CD4-positive, alpha-beta memory T cell (primary cell): Measurements from ENCODE around the gene AK9. TPM values are rescaled to one million over a fixed set of nuclear protein-coding genes. Genes with fewer than 3 reads are reported as not detected.

Experiments
- CTCF ChIA-PET: fragments of 350-600 bp; sonication (Branson Sonifier 250); formaldehyde crosslinking; loops from one replicate; lab custom pipeline; 2021; ENCODE audit warnings: inconsistent platforms; ENCODE audit not compliant: partially characterized antibody; lab: Charles Lee
- POLR2A ChIA-PET: fragments of 350-600 bp; sonication (Branson Sonifier 250); formaldehyde crosslinking; loops from one replicate; lab custom pipeline; 2021; ENCODE audit not compliant: partially characterized antibody; lab: Charles Lee
- DNase-seq, 5 donors: peaks; one replicate each; pipeline versions ENCODE4 v3.0.0 to v3.0.0-alpha.2; 2020 to 2022; ENCODE audit warnings: mixed read lengths in 1 of 5
- H3K27ac ChIP-seq: one replicate; pipeline ENCODE4 v1.7.0; 2013; ENCODE audit warnings: low read depth, low read length
- H3K27me3 ChIP-seq: 2 replicates; pipeline ENCODE4 v1.7.0; 2013; ENCODE audit warnings: mild to moderate bottlenecking, low read length, moderate library complexity; ENCODE audit not compliant: insufficient read depth
- H3K36me3 ChIP-seq: 2 replicates; pipeline ENCODE4 v1.7.0; 2013; ENCODE audit warnings: mild to moderate bottlenecking, low read length, moderate library complexity; ENCODE audit not compliant: insufficient read depth
- H3K4me1 ChIP-seq: 2 replicates; pipeline ENCODE4 v1.7.0; 2013; ENCODE audit warnings: mild to moderate bottlenecking, low read length, moderate library complexity; ENCODE audit not compliant: insufficient read depth
- H3K4me3 ChIP-seq, 2 donors: one replicate each; pipeline ENCODE4 v1.7.0; 2013; ENCODE audit warnings: low read length in 2 of 2, mild to moderate bottlenecking in 1 of 2
- H3K9me3 ChIP-seq, 2 donors: one replicate each; pipeline ENCODE4 v1.7.0; 2013; ENCODE audit warnings: low read length in 2 of 2, control low read depth in 1 of 2; ENCODE audit not compliant: control insufficient read depth in 1 of 2
- H3K27ac Mint-ChIP-seq, 7 donors: one replicate each; pipeline ENCODE4 v1.8.0; 2020 to 2021; ENCODE audit warnings: mixed read lengths in 7 of 7, mild to moderate bottlenecking in 6 of 7, inconsistent platforms in 3 of 7, moderate library complexity in 3 of 7
- H3K27me3 Mint-ChIP-seq, 2 donors: one replicate each; pipeline ENCODE4 v1.8.0; 2020 to 2021; ENCODE audit warnings: mixed read lengths in 2 of 2
- H3K36me3 Mint-ChIP-seq, 2 donors: one replicate each; pipeline ENCODE4 v1.8.0; 2020 to 2021; ENCODE audit warnings: mixed read lengths in 2 of 2, inconsistent platforms in 1 of 2, mild to moderate bottlenecking in 1 of 2
- H3K4me1 Mint-ChIP-seq, 4 donors: one replicate each; pipeline ENCODE4 v1.8.0; 2020 to 2021; ENCODE audit warnings: mixed read lengths in 4 of 4, mild to moderate bottlenecking in 1 of 4
- H3K4me3 Mint-ChIP-seq, 8 donors: one replicate each; pipeline ENCODE4 v1.8.0; 2020 to 2021; ENCODE audit warnings: mixed read lengths in 8 of 8, mild to moderate bottlenecking in 7 of 8, moderate library complexity in 6 of 8, inconsistent platforms in 3 of 8
- H3K9me3 Mint-ChIP-seq, 8 donors: one replicate each; pipeline ENCODE4 v1.8.0; 2020 to 2021; ENCODE audit warnings: mixed read lengths in 8 of 8, mild to moderate bottlenecking in 5 of 8, inconsistent platforms in 3 of 8, moderate library complexity in 1 of 8
- intact Hi-C: fragments of 100-400 bp; cut with micrococcal nuclease; formaldehyde crosslinking; loops from one replicate; pipeline ENCODE4 v1.15.1; 2023
- polyA plus RNA-seq, 2 donors: library from polyadenylated mRNA; unstranded; fragments of 300-500 nt; fragmentation: Illumina TruSeq; gene quantifications; one replicate each; pipeline ENCODE4 v1.2.3, GENCODE V29; 2021
- total RNA-seq, 2 experiments: library from RNA; stranded (reverse); gene quantifications; one replicate each; pipeline ENCODE4 v1.2.3, GENCODE V29; 2021

Gene AK9
- total and polyA plus RNA-seq, 4 experiments from 2014 or later = 5.1 to 18.4 (median 12.5) TPM

GRCh38 chr6:109473120-109473519, 217.9 kb downstream of the AK9 start:
- ChIA-PET CTCF (no interaction called here), POLR2A (interaction anchor here (1.8 kb wide), 1 partner anchor 9 kb away, joined by 4 read pairs; no protein-coding TSS in a partner anchor)
- H3K36me3 Mint-ChIP-seq = peaks cover 68 to 91% of the 10 kb centered on the region in 2 donors
- no peak overlapping the region for H3K27ac ChIP-seq
- intact Hi-C loops = no loop called here
- peaks cover 56 to 81% (median 63%) of the 10 kb centered on the region in 4 donors for H3K4me1 Mint-ChIP-seq
- H3K27ac Mint-ChIP-seq = peak overlapping the region; percentile 14 to 90 (median 85)
- no peaks in the 10 kb centered on the region for H3K9me3 Mint-ChIP-seq
- H3K36me3 ChIP-seq = peaks cover 74% of the 10 kb centered on the region
- no peaks in the 10 kb centered on the region for H3K27me3 ChIP-seq
- H3K27me3 Mint-ChIP-seq = no peaks in the 10 kb centered on the region
- H3K9me3 ChIP-seq = no peaks in the 10 kb centered on the region
- no peak overlapping the region for H3K4me3 ChIP-seq
- peaks cover 39% of the 10 kb centered on the region for H3K4me1 ChIP-seq
- peak overlapping the region in 1 of 8 donors; percentile 13 for H3K4me3 Mint-ChIP-seq
- no peak for DNase-seq

DNA sequence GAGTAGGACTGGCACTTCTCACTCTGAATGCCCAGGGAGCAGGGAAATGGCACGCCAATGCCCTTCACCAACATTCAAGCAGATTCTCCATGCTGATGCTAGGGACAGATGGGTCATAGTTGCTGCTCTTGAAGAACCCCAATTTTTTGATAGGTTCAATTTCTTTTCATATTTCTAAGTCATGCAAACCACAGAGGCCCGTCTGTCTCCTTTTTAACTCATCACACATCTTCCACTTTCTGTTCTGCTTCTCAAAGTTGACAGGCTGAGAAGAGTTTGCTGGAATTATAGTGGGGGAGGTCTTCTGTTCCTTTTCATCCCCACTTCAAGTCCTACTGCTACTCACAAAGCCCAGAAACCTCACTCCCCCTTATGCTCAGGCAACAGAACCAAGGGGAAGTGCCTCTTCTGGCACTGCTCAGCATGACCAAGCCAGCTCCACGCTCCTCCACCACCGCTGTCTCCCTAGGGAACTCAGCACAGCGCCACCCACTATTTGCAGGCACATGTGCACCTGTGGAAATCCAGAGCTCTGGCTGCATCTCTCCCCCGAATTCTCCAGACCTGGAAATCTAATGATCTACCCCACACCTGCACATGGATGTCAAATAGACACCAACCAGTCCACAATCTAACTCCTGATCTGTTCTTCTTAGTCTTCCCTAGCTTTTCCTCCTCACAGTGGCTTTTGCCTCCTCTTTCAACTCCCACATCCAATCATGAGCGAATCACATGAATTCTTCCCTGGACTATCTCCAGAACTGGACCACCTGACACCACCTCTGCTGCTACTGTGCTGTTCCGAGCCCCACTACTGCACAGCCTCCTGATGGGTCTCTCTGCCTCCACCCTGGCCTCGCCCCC, 218.6 kb downstream of the AK9 start:
- Mint-ChIP-seq H3K36me3 (peaks cover 71 to 92% of the 10 kb centered on the region in 2 donors), H3K4me1 (peaks cover 52 to 81% (median 57%) of the 10 kb centered on the region in 4 donors), H3K9me3 (no peaks in the 10 kb centered on the region), H3K27ac (peak overlapping the region; percentile 32 to 90 (median 80)), H3K4me3 (peak overlapping the region in 1 of 8 donors; percentile 1), H3K27me3 (no peaks in the 10 kb centered on the region)
- Histone ChIP-seq H3K4me3 (no peak overlapping the region), H3K27ac (no peak overlapping the region), H3K27me3 (no peaks in the 10 kb centered on the region), H3K36me3 (peaks cover 71% of the 10 kb centered on the region), H3K4me1 (peaks cover 32% of the 10 kb centered on the region), H3K9me3 (no peaks in the 10 kb centered on the region)
- ChIA-PET CTCF (no interaction called here), POLR2A (interaction anchor here (1.3 to 1.8 kb wide), 3 partner anchors 10 to 22 kb away, joined by 3 to 5 read pairs (median 4); no protein-coding TSS in a partner anchor)
- DNase-seq = no peak
- intact Hi-C loops = no loop called here

DNA sequence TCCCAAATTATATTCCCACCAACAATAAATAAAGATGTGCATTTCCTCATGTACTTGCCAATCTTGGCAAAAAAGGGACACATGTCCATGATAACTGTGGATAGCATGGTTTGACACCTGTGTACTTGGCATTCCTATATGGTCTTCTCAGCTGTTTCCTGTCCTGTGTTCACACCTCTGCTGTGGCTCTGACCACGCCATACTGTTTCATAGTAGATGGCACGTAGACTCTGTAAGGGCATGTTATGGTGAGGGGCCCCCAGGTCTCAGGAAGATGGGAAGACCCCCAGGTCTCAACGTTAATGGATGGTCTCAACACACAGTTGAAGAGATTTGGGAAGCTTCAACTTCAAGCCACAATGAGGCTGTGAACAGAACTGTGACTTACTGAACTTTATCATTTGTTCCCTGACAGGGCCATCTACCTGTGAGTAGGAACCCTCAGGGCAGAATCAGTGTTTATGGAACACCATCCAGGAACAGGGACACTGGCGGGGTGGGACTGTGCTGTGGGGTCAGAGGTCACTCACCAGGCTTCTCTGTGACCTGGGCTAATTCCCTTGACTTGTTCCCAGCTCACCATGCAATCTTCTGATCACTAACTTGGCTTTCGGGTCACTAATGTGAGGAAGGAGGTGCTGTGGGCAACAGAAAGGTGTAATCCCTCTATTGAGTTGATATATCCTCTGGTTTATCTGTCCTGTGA, 219.7 kb downstream of the AK9 start:
- Mint-ChIP-seq H3K36me3 (peaks cover 72 to 90% of the 10 kb centered on the region in 2 donors), H3K4me3 (peak overlapping the region in 1 of 8 donors; percentile 39), H3K27me3 (no peaks in the 10 kb centered on the region), H3K27ac (peak overlapping the region; percentile 26 to 84 (median 75)), H3K4me1 (peaks cover 46 to 72% (median 51%) of the 10 kb centered on the region in 4 donors), H3K9me3 (no peaks in the 10 kb centered on the region)
- ChIA-PET POLR2A (interaction anchor here (1.3 to 3.4 kb wide), 5 partner anchors 11 to 21 kb away, joined by 3 to 20 read pairs (median 4); partner anchors contain the start of gene MICAL1), CTCF (no interaction called here)
- DNase-seq = no peak
- no peaks in the 10 kb centered on the region for H3K9me3 ChIP-seq
- intact Hi-C loops = no loop called here
- H3K4me1 ChIP-seq = peaks cover 20% of the 10 kb centered on the region
- no peak overlapping the region for H3K4me3 ChIP-seq
- H3K36me3 ChIP-seq = peaks cover 69% of the 10 kb centered on the region
- H3K27ac ChIP-seq = no peak overlapping the region
- no peaks in the 10 kb centered on the region for H3K27me3 ChIP-seq

GRCh38 chr6:109469591-109470189, 221.3 kb downstream of the AK9 start:
- POLR2A ChIA-PET = interaction anchor here (0.7 to 3.4 kb wide), 6 partner anchors 11 to 28 kb away, joined by 3 to 20 read pairs (median 4); partner anchors contain the start of gene MICAL1
- intact Hi-C loops = loop anchor here (2.0 kb wide), 1 partner anchor 13 kb away; the partner anchor contains the start of gene ZBTB24
- H3K27ac Mint-ChIP-seq = peak overlapping the region; percentile 12 to 79 (median 49)
- DNase-seq = no peak
- Histone ChIP-seq H3K9me3 (no peaks in the 10 kb centered on the region), H3K27ac (no peak overlapping the region), H3K36me3 (peaks cover 70% of the 10 kb centered on the region), H3K4me3 (no peak overlapping the region), H3K4me1 (peaks cover 17% of the 10 kb centered on the region), H3K27me3 (no peaks in the 10 kb centered on the region)
- CTCF ChIA-PET = interaction anchor here (1.3 to 1.5 kb wide), 3 partner anchors 10 to 282 kb away, joined by 4 read pairs; partner anchors contain the start of gene ZBTB24
- H3K36me3 Mint-ChIP-seq = peaks cover 65 to 89% of the 10 kb centered on the region in 2 donors
- H3K4me3 Mint-ChIP-seq = no peak overlapping the region
- no peaks in the 10 kb centered on the region for H3K27me3 Mint-ChIP-seq
- peaks cover 43 to 70% (median 50%) of the 10 kb centered on the region in 4 donors for H3K4me1 Mint-ChIP-seq
- H3K9me3 Mint-ChIP-seq = no peaks in the 10 kb centered on the region

GRCh38 chr6:109467696-109468095, 223.3 kb downstream of the AK9 start:
- DNase-seq = no peak
- H3K9me3 ChIP-seq = no peaks in the 10 kb centered on the region
- H3K27me3 ChIP-seq = no peaks in the 10 kb centered on the region
- H3K4me1 ChIP-seq = peaks cover 23% of the 10 kb centered on the region
- Mint-ChIP-seq H3K27ac (peak overlapping the region in 5 of 7 donors; percentile 3 to 81 (median 54)), H3K4me3 (no peak overlapping the region), H3K4me1 (peaks cover 40 to 70% (median 44%) of the 10 kb centered on the region in 4 donors), H3K36me3 (peaks cover 62 to 84% of the 10 kb centered on the region in 2 donors), H3K27me3 (no peaks in the 10 kb centered on the region), H3K9me3 (no peaks in the 10 kb centered on the region)
- H3K36me3 ChIP-seq = peaks cover 64% of the 10 kb centered on the region
- POLR2A ChIA-PET = no interaction called here
- no peak overlapping the region for H3K4me3 ChIP-seq
- CTCF ChIA-PET = no interaction called here
- H3K27ac ChIP-seq = no peak overlapping the region
- intact Hi-C loops = loop anchor here (2.0 kb wide), 1 partner anchor 15 kb away; the partner anchor contains the start of gene ZBTB24

GRCh38 chr6:109466212-109466923, 224.6 kb downstream of the AK9 start:
- Mint-ChIP-seq H3K4me1 (peaks cover 37 to 66% (median 39%) of the 10 kb centered on the region in 4 donors), H3K27me3 (no peaks in the 10 kb centered on the region), H3K9me3 (peaks cover 0 to 3% (median 0%) of the 10 kb centered on the region in 8 donors), H3K4me3 (no peak overlapping the region), H3K36me3 (peaks cover 60 to 82% of the 10 kb centered on the region in 2 donors), H3K27ac (peak overlapping the region in 3 of 7 donors; percentile 46 to 71 (median 54))
- no peak overlapping the region for H3K27ac ChIP-seq
- H3K27me3 ChIP-seq = no peaks in the 10 kb centered on the region
- intact Hi-C loops = no loop called here
- ChIA-PET POLR2A (interaction anchor here (1.1 to 2.0 kb wide), 4 partner anchors 10 to 84 kb away, joined by 3 to 7 read pairs (median 4); partner anchors contain the start of genes CD164, SMPD2 and ZBTB24), CTCF (interaction anchor here (0.6 to 4.6 kb wide), 3 partner anchors 10 to 1127 kb away, joined by 3 to 29 read pairs (median 3); partner anchors contain the start of gene ZBTB24)
- no peaks in the 10 kb centered on the region for H3K9me3 ChIP-seq
- peaks cover 56% of the 10 kb centered on the region for H3K36me3 ChIP-seq
- no peak overlapping the region for H3K4me3 ChIP-seq
- no peak for DNase-seq
- peaks cover 19% of the 10 kb centered on the region for H3K4me1 ChIP-seq
